ENCODE results near the gene LSAMP. TPM values are rescaled to one million over a fixed set of nuclear protein-coding genes. Genes with fewer than 3 reads are reported as not detected.

Gene LSAMP
- total RNA-seq, 1 donor, result 1.3 TPM

DNA sequence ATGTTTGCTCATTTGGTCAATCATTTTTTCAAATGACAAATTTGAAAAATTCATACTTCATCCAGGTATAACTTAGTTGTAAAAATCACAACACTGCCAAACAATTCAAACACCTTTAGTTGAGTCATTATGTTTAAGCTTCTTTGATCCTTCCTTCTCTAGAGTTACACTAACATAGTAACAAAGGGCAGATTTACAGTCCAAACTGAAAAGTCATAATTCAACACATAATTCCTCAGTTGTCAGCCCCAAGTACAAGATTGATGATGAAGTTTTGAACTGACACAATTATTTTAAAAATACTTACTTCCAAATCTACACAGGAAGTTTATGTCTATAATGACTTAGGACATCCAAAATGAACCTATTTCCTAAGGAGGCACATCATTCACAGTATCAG is 264.1 kb downstream of the LSAMP start:
- DNase-seq (ENCODE audit: low read depth), result no peak
- TF ChIP-seq, protein P1, sequence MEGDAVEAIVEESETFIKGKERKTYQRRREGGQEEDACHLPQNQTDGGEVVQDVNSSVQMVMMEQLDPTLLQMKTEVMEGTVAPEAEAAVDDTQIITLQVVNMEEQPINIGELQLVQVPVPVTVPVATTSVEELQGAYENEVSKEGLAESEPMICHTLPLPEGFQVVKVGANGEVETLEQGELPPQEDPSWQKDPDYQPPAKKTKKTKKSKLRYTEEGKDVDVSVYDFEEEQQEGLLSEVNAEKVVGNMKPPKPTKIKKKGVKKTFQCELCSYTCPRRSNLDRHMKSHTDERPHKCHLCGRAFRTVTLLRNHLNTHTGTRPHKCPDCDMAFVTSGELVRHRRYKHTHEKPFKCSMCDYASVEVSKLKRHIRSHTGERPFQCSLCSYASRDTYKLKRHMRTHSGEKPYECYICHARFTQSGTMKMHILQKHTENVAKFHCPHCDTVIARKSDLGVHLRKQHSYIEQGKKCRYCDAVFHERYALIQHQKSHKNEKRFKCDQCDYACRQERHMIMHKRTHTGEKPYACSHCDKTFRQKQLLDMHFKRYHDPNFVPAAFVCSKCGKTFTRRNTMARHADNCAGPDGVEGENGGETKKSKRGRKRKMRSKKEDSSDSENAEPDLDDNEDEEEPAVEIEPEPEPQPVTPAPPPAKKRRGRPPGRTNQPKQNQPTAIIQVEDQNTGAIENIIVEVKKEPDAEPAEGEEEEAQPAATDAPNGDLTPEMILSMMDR (IDR thresholded peaks at IDR 0.05; ENCODE audit: insufficient read depth, low read depth, low read length), result no peak
- no peak overlapping the region for H3K4me3 ChIP-seq (ENCODE audit: low read depth, low read length)

DNA sequence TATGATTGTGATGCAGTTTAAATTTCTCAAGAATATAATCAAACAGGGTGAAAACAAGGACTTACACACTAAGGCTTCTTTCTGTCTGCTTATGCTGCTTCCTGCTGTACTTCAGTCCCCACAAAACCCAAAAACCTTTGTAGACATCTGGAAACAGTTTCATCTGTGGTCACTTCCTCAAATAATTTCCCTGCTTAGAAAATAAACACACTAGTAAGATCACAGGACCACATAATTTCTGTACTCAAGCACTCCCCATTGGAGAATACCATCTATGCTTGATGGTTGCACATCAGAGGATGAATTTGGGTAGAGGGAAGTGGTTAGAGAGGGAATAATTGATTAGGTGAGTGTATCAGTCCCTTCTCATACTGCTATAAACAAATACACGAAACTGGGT is 266.2 kb downstream of the LSAMP start:
- H3K4me3 ChIP-seq (ENCODE audit: low read depth, low read length), result no peak overlapping the region
- TF ChIP-seq, protein P1 (IDR thresholded peaks at IDR 0.05; ENCODE audit: insufficient read depth, low read depth, low read length), result no peak
- peak; percentile 61 for DNase-seq (ENCODE audit: low read depth)

DNA sequence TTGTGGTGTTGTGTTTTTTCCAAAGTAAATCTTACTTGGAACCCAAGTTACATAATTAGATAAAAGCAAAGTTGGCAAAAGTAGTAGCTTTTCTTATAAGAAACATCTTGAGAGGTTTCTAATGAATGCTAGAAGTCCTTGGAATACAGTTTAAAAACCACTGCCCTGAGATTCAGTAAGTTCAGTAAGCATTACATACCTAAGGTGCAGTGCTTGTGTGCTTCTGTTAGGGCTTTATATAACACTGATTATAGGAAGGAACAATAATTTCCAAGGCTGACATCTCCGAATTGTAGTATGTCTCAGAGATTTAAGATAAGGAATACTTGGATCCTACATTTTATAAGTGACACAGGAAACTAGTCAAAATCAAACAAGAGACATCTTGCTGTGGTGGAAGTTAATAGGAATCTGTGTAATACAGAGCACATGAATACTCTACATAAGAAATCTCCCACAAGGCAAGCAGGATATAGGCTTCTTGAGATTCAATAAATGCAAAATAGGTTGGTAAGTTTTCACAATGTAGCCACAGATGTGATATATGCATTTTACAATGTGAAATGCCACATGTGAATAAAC is 268.2 kb downstream of the LSAMP start:
- no peak for DNase-seq (ENCODE audit: low read depth)
- TF ChIP-seq, protein P1 (IDR thresholded peaks at IDR 0.05; ENCODE audit: insufficient read depth, low read depth, low read length), result no peak
- no peak overlapping the region for H3K4me3 ChIP-seq (ENCODE audit: low read depth, low read length)

DNA sequence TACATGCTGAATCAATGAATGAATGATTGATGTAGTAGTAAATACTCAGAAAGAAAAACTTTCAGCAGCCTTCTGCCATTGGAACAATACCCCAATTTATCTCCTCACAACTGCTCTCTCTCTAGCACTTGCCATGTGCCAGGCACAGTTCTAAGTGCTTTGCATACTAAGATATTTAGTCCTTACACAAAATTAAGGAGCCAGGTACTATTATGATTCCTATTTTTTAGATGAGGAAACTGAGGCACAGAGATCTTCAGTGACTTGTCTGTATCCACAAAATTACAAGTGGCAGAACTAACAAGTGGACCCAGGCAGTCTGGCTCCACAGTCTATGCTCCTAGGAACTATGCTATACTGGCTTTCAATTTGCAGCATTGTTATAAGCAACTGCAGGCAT is 279.2 kb downstream of the LSAMP start:
- TF ChIP-seq, protein P1 (IDR thresholded peaks at IDR 0.05; ENCODE audit: insufficient read depth, low read depth, low read length), result no peak
- H3K4me3 ChIP-seq (ENCODE audit: low read depth, low read length), result no peak overlapping the region
- no peak for DNase-seq (ENCODE audit: low read depth)

DNA sequence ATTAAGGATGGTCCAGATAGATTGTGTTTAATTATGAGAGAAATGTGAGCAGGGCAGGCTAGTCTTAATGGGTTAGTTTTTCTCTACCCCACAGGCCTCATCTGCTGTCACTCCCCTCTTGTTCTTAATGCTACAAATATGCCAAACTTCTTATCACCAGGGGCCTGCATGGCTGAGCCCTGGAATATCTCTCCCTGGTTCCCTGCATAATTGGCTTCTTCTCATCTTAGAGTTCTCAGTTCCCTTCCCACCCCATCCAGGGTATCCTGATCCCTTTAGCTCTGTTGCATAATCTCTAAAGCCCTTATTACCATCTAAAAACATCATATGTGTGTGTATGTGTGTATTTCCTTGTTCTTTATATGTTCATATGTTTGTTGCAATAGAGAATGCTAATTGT is 279.6 kb downstream of the LSAMP start:
- TF ChIP-seq, protein P1 (IDR thresholded peaks at IDR 0.05; ENCODE audit: insufficient read depth, low read depth, low read length), result no peak
- DNase-seq (ENCODE audit: low read depth), result no peak
- no peak overlapping the region for H3K4me3 ChIP-seq (ENCODE audit: low read depth, low read length)

DNA sequence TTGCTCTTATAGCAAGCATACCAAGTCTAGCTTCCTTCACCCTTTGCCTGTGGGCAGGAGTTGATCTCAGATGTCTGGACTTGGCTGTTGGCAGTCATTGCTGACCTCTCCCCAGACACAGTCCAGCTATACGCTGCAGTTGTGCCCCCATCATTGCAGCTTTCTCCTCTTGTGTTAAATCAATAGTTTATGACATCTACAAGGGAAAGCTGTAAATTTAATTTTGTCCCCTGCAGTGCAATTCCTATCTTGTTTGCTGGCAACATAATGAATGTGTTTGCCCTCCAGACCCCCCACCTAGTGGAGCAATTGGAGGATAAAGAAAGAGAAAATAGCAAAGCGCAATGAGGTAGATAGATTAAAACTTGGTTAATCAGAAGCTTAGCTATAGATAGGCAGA is 280.2 kb downstream of the LSAMP start:
- no peak overlapping the region for H3K4me3 ChIP-seq (ENCODE audit: low read depth, low read length)
- TF ChIP-seq, protein P1 (IDR thresholded peaks at IDR 0.05; ENCODE audit: insufficient read depth, low read depth, low read length), result no peak
- DNase-seq (ENCODE audit: low read depth), result no peak

DNA sequence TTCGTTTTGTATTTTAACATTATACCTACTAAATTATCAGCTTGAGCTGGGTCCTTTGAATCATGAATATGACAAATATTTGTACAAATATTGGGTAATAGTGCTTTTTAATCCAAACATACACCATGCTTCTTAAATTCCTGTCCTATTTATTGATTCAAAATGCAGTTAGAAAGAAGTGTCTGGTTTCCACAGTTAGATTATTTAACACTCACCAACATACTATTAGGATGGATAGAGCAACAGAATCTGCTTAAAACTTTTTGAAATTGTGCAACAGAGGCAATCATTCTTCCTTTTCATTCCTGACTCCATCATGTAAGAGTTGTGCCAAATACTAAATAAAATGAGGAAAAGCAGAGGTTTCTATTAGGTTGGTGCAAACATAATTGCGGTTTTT is 281.2 kb downstream of the LSAMP start:
- H3K4me3 ChIP-seq (ENCODE audit: low read depth, low read length), result no peak overlapping the region
- TF ChIP-seq, protein P1 (IDR thresholded peaks at IDR 0.05; ENCODE audit: insufficient read depth, low read depth, low read length), result no peak
- DNase-seq (ENCODE audit: low read depth), result no peak

Measured in fibroblast of villous mesenchyme (primary cell).